Astrocyte (in vitro differentiated cells and primary cell): ENCODE measurements around the gene MYADML2. TPM values are rescaled to one million over a fixed set of nuclear protein-coding genes. Genes with fewer than 3 reads are reported as not detected.

Experiments
- DNase-seq: peaks from one replicate; pipeline ENCODE4 v3.0.0-alpha.2; 2010; ENCODE audit warnings: low read depth
- FAIRE-seq: peaks from 2 replicates; lab custom pipeline; 2011; peaks lifted over from hg19 to GRCh38; lab: Jason Lieb, UNC
- H2AFZ ChIP-seq: 2 replicates; pipeline ENCODE4 v1.6.0; 2012; ENCODE audit warnings: low read depth, low read length, inconsistent platforms
- H3K27ac ChIP-seq: 2 replicates; pipeline ENCODE4 v1.5.1; 2011; ENCODE audit warnings: low read depth, low read length, inconsistent platforms
- H3K27me3 ChIP-seq: 2 replicates; pipeline ENCODE4 v1.6.0; 2011; ENCODE audit warnings: low read length, inconsistent platforms; ENCODE audit not compliant: insufficient read depth
- H3K36me3 ChIP-seq: 2 replicates; pipeline ENCODE4 v1.5.1; 2011; ENCODE audit warnings: low read length, inconsistent platforms; ENCODE audit not compliant: insufficient read depth
- H3K4me1 ChIP-seq: 2 replicates; pipeline ENCODE4 v1.5.1; 2011; ENCODE audit warnings: low read length, inconsistent platforms; ENCODE audit not compliant: insufficient read depth
- H3K4me2 ChIP-seq: 2 replicates; pipeline ENCODE4 v1.6.0; 2012; ENCODE audit warnings: low read length, inconsistent platforms
- H3K4me3 ChIP-seq: 2 replicates; pipeline ENCODE4 v1.5.1; 2011; ENCODE audit warnings: low read depth, mild to moderate bottlenecking, low read length, inconsistent platforms; ENCODE audit not compliant: insufficient read depth
- H3K79me2 ChIP-seq: 2 replicates; pipeline ENCODE4 v1.6.0; 2012; ENCODE audit warnings: mild to moderate bottlenecking, low read length, inconsistent platforms; ENCODE audit not compliant: insufficient read depth
- H3K9ac ChIP-seq: 2 replicates; pipeline ENCODE4 v1.6.0; 2012; ENCODE audit warnings: mild to moderate bottlenecking, low read length, inconsistent platforms
- H3K9me3 ChIP-seq: 2 replicates; pipeline ENCODE4 v1.5.1; 2012; ENCODE audit warnings: low read depth, mild to moderate bottlenecking, low read length, inconsistent platforms; ENCODE audit not compliant: insufficient read depth
- H4K20me1 ChIP-seq: 2 replicates; pipeline ENCODE4 v1.6.0; 2012; ENCODE audit warnings: low read length, inconsistent platforms; ENCODE audit not compliant: insufficient read depth
- H3K27ac Mint-ChIP-seq: one replicate; pipeline ENCODE4 v1.8.0; 2021; ENCODE audit warnings: mild to moderate bottlenecking, mixed read lengths; ENCODE audit not compliant: unreplicated experiment
- H3K27me3 Mint-ChIP-seq: one replicate; pipeline ENCODE4 v1.8.0; 2021; ENCODE audit warnings: low read depth, mixed read lengths; ENCODE audit not compliant: unreplicated experiment
- H3K36me3 Mint-ChIP-seq: one replicate; pipeline ENCODE4 v1.8.0; 2021; ENCODE audit warnings: low read depth, mixed read lengths; ENCODE audit not compliant: unreplicated experiment
- H3K4me1 Mint-ChIP-seq: one replicate; pipeline ENCODE4 v1.8.0; 2021; ENCODE audit warnings: low read depth, mixed read lengths; ENCODE audit not compliant: unreplicated experiment
- H3K4me3 Mint-ChIP-seq: one replicate; pipeline ENCODE4 v1.8.0; 2021; ENCODE audit warnings: mild to moderate bottlenecking, moderate library complexity, mixed read lengths; ENCODE audit not compliant: unreplicated experiment
- H3K9me3 Mint-ChIP-seq: one replicate; pipeline ENCODE4 v1.8.0; 2021; ENCODE audit warnings: mild to moderate bottlenecking, mixed read lengths; ENCODE audit not compliant: unreplicated experiment
- EZH2 ChIP-seq: IDR thresholded peaks from 2 replicates; pipeline ENCODE4 v1.6.1; 2012; ENCODE audit warnings: mild to moderate bottlenecking, low read length, inconsistent platforms; ENCODE audit not compliant: insufficient read depth
- total RNA-seq: library from RNA; stranded (reverse); gene quantifications from 2 replicates; pipeline ENCODE4 v1.2.1, GENCODE V29; 2021
- TF ChIP-seq, protein P1 (sequence below): IDR thresholded peaks from 2 replicates; pipeline ENCODE4 v1.5.1; 2011; ENCODE audit warnings: low read depth, mild to moderate bottlenecking, inconsistent platforms, low read length, moderate library complexity; ENCODE audit not compliant: insufficient read depth

The MYADML2 gene
- total RNA-seq, 1 donor from 2014 or later = not detected

DNA sequence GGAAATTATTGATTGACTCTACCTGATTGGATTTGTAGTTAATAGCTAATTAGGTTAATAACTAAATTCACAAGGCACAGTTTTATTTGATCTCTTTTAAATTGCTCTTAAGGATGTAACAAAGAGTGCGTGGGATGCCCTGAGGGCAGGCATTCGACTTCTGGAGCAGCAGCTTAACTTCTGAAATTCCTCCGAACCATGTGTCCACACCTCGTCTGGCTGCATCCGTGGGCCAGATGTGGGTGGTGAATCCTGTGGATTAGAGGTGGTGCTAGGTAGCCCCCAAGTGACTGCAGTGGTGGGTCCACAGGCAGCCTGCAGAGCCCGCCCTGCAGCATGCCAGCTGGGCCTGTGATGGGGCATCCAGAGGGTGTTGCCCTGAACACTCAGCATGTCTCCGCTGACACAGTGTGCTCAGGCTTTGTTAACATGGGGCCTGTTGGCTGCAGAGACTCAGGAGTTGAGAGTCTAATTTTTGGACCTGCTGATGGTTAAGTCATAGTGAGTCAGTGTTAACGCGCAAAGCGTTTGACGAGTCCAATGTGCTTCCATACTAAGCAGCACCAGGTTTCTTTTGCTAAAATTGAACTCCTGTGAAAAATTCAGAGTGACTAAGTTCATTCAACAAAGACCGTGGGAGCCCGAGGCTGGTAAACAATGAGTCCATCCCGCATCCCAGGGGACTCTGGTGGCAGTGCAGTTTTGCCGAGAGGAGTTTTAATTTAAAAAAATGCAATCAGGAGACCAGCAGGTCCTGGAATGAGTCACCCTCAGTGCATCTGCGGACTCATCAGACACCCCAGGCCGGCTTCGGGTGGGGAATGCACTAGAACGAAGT lies 48.8 kb downstream of the MYADML2 start:
- H3K4me1 Mint-ChIP-seq = peaks cover 12% of the 10 kb centered on the region
- H3K79me2 ChIP-seq = peaks cover 28% of the 10 kb centered on the region
- peak overlapping the region; percentile 34 for H3K4me3 Mint-ChIP-seq
- peaks cover 4% of the 10 kb centered on the region for H3K36me3 ChIP-seq
- peaks cover 13% of the 10 kb centered on the region for H3K36me3 Mint-ChIP-seq
- no peak for TF ChIP-seq EZH2
- peaks cover 17% of the 10 kb centered on the region for H4K20me1 ChIP-seq
- FAIRE-seq = peak; percentile 82
- peak overlapping the region; percentile 95 for H3K27ac ChIP-seq
- no peak overlapping the region for H2AFZ ChIP-seq
- no peaks in the 10 kb centered on the region for H3K27me3 ChIP-seq
- no peak overlapping the region for H3K4me3 ChIP-seq
- peak overlapping the region; percentile 70 for H3K4me2 ChIP-seq
- no peaks in the 10 kb centered on the region for H3K9me3 ChIP-seq
- peak overlapping the region; percentile 81 for H3K9ac ChIP-seq
- DNase-seq = peak; percentile 93
- no peaks in the 10 kb centered on the region for H3K9me3 Mint-ChIP-seq
- peak overlapping the region; percentile 78 for H3K27ac Mint-ChIP-seq
- peaks cover 32% of the 10 kb centered on the region for H3K4me1 ChIP-seq
- H3K27me3 Mint-ChIP-seq = no peaks in the 10 kb centered on the region

DNA sequence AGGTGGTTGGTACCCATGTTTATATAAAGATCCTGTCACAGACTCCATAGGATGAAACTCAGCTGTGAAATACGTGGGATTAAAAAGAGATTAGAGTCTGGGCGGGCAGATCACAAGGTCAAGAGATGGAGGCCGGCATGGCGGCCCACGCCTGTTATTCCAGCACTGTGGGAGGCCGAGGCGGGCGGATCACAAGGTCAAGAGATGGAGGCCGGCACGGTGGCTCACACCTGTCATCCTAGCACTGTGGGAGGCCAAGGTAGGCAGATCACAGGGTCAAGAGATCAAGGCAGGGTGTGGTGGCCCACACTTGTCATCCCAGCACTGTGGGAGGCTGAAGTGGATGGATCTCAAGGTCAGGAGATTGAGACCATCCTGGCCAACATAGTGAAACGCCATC lies 51.6 kb downstream of the MYADML2 start:
- H2AFZ ChIP-seq = no peak overlapping the region
- Mint-ChIP-seq H3K9me3 (no peaks in the 10 kb centered on the region), H3K27ac (no peak overlapping the region), H3K4me1 (peaks cover 14% of the 10 kb centered on the region), H3K4me3 (no peak overlapping the region), H3K36me3 (peaks cover 10% of the 10 kb centered on the region), H3K27me3 (no peaks in the 10 kb centered on the region)
- H3K79me2 ChIP-seq = peaks cover 46% of the 10 kb centered on the region
- peaks cover 4% of the 10 kb centered on the region for H3K36me3 ChIP-seq
- H3K4me3 ChIP-seq = no peak overlapping the region
- FAIRE-seq = no peak
- H3K9me3 ChIP-seq = no peaks in the 10 kb centered on the region
- peaks cover 32% of the 10 kb centered on the region for H3K4me1 ChIP-seq
- TF ChIP-seq, protein P1, sequence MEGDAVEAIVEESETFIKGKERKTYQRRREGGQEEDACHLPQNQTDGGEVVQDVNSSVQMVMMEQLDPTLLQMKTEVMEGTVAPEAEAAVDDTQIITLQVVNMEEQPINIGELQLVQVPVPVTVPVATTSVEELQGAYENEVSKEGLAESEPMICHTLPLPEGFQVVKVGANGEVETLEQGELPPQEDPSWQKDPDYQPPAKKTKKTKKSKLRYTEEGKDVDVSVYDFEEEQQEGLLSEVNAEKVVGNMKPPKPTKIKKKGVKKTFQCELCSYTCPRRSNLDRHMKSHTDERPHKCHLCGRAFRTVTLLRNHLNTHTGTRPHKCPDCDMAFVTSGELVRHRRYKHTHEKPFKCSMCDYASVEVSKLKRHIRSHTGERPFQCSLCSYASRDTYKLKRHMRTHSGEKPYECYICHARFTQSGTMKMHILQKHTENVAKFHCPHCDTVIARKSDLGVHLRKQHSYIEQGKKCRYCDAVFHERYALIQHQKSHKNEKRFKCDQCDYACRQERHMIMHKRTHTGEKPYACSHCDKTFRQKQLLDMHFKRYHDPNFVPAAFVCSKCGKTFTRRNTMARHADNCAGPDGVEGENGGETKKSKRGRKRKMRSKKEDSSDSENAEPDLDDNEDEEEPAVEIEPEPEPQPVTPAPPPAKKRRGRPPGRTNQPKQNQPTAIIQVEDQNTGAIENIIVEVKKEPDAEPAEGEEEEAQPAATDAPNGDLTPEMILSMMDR = no peak
- no peak for TF ChIP-seq EZH2
- no peak overlapping the region for H3K27ac ChIP-seq
- H4K20me1 ChIP-seq = peaks cover 18% of the 10 kb centered on the region
- H3K27me3 ChIP-seq = no peaks in the 10 kb centered on the region
- no peak for DNase-seq
- no peak overlapping the region for H3K4me2 ChIP-seq
- no peak overlapping the region for H3K9ac ChIP-seq

DNA sequence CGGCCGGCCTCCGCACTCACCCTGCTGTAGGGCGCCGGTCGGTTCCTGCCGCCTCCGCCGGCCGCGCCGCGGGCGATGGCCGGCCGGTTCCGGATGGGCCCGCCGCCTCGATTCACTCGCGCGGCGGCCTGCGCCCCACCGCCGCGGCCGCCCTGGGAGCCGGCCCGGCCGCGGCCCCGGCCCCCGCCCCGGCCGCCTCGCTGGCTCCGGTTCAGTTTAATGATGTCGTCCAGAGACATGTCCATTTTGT lies 55.8 kb downstream of the MYADML2 start:
- H3K9me3 ChIP-seq = no peaks in the 10 kb centered on the region
- peaks cover 16% of the 10 kb centered on the region for H3K4me1 Mint-ChIP-seq
- peak overlapping the region; percentile 99 for H3K4me2 ChIP-seq
- H3K4me3 ChIP-seq = peak overlapping the region; percentile 93
- no peaks in the 10 kb centered on the region for H3K27me3 Mint-ChIP-seq
- H3K4me1 ChIP-seq = peaks cover 20% of the 10 kb centered on the region
- peaks cover 11% of the 10 kb centered on the region for H3K36me3 Mint-ChIP-seq
- DNase-seq = no peak
- H3K27me3 ChIP-seq = no peaks in the 10 kb centered on the region
- FAIRE-seq = no peak
- H3K9ac ChIP-seq = peak overlapping the region; percentile 97
- H4K20me1 ChIP-seq = peaks cover 40% of the 10 kb centered on the region
- peaks cover 76% of the 10 kb centered on the region for H3K79me2 ChIP-seq
- peak overlapping the region; percentile 80 for H3K27ac Mint-ChIP-seq
- no peak overlapping the region for H2AFZ ChIP-seq
- peak overlapping the region; percentile 92 for H3K27ac ChIP-seq
- no peaks in the 10 kb centered on the region for H3K9me3 Mint-ChIP-seq
- TF ChIP-seq, protein P1 = no peak
- TF ChIP-seq EZH2 = no peak
- H3K4me3 Mint-ChIP-seq = peak overlapping the region; percentile 91
- H3K36me3 ChIP-seq = peaks cover 28% of the 10 kb centered on the region
